ENCODE results near the gene FAM25G. TPM values are rescaled to one million over a fixed set of nuclear protein-coding genes. Genes with fewer than 3 reads are reported as not detected.
A peak's percentile ranks its signal among the peaks of the same experiment; 100 is the strongest.

The FAM25G gene
- polyA plus RNA-seq, 1 of the 3 experiments (the other 2 are of a cell fraction): not detected

DNA sequence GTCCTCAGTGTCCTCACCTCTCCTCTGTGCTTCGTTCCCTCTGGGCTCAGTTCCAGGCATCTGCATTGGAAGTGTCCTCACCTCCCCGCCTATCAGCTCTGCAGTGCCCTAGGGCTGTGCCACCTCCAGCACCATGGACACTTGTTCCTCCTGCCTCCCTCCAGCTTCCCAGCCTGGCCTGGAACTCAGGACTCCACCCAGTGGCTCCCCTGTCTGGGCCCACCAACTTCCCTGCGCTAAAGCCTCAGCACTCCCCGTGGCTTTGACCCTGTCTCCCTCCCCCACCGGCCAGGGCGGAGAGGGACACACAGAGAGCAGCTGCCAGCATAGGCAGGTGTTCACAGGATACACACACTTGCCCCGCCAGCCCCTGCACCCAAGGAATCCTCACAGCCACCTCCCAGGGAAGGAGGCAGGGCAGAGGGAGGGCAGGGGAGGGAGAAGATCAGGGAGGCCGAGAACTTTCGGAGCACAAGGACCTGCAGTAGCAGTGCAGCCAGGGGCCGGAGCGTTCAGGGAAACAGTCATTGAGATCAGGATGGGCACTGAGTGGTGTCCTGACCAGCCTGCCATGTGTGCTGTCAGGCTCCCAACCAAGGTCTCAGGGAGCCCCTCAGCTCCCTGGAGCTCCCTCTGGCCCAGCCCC is 38.9 kb downstream of the FAM25G start:
- no peaks in the 10 kb centered on the region for H4K20me1 ChIP-seq (ENCODE audit: insufficient read depth)
- WGBS (ENCODE audit: low lambda C conversion rate): 71% methylated on average over 8 of the region's 11 CpGs
- no peak overlapping the region for H3K9ac ChIP-seq
- peak; percentile 30 for DNase-seq
- H2AFZ ChIP-seq (ENCODE audit: low read depth): no peak overlapping the region
- ChIA-PET POLR2A (interaction anchor here (0.6 kb wide), 1 partner anchor 47 kb away, joined by 5 read pairs; no protein-coding TSS in a partner anchor), CTCF (no interaction called here)
- no peak overlapping the region for H3K27ac ChIP-seq (ENCODE audit: low read depth in 2 of 2, low read length in 1 of 2)
- no peaks in the 10 kb centered on the region for H3K79me2 ChIP-seq (ENCODE audit: insufficient read depth)
- H3K9me3 ChIP-seq: no peaks in the 10 kb centered on the region
- H3K4me1 ChIP-seq (ENCODE audit: control insufficient read depth in 1 of 2, insufficient read depth in 2 of 2, low read depth in 1 of 2, low read length in 1 of 2): peaks cover 0 to 11% of the 10 kb centered on the region in 2 experiments; a peak in 1 of 4 replicates
- TF ChIP-seq, protein P1, sequence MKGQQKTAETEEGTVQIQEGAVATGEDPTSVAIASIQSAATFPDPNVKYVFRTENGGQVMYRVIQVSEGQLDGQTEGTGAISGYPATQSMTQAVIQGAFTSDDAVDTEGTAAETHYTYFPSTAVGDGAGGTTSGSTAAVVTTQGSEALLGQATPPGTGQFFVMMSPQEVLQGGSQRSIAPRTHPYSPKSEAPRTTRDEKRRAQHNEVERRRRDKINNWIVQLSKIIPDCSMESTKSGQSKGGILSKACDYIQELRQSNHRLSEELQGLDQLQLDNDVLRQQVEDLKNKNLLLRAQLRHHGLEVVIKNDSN (IDR thresholded peaks at IDR 0.05; ENCODE audit: borderline replicate concordance, low read depth): no peak
- no peak for TF ChIP-seq RXRA (IDR thresholded peaks at IDR 0.05; ENCODE audit: borderline replicate concordance, low read depth)
- TF ChIP-seq, protein P2, sequence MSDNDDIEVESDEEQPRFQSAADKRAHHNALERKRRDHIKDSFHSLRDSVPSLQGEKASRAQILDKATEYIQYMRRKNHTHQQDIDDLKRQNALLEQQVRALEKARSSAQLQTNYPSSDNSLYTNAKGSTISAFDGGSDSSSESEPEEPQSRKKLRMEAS (IDR thresholded peaks at IDR 0.05; ENCODE audit: low read depth): no peak
- TF ChIP-seq TCF12 (IDR thresholded peaks at IDR 0.05): no peak
- no peak for TF ChIP-seq SMC3 (IDR thresholded peaks at IDR 0.05; ENCODE audit: low read depth, low read length)
- TF ChIP-seq FOSL2 (IDR thresholded peaks at IDR 0.05; ENCODE audit: borderline replicate concordance, low read depth): no peak
- no peak for TF ChIP-seq EZH2phosphoT487 (IDR thresholded peaks at IDR 0.05; ENCODE audit: borderline replicate concordance, low read depth)
- no peak for TF ChIP-seq RCOR1 (IDR thresholded peaks at IDR 0.05; ENCODE audit: low read length)
- TF ChIP-seq TAF1 (IDR thresholded peaks at IDR 0.05; ENCODE audit: borderline replicate concordance, low read depth, low read length): no peak
- TF ChIP-seq TEAD4 (IDR thresholded peaks at IDR 0.05; ENCODE audit: borderline replicate concordance, insufficient read depth): no peak
- TF ChIP-seq, protein P3, sequence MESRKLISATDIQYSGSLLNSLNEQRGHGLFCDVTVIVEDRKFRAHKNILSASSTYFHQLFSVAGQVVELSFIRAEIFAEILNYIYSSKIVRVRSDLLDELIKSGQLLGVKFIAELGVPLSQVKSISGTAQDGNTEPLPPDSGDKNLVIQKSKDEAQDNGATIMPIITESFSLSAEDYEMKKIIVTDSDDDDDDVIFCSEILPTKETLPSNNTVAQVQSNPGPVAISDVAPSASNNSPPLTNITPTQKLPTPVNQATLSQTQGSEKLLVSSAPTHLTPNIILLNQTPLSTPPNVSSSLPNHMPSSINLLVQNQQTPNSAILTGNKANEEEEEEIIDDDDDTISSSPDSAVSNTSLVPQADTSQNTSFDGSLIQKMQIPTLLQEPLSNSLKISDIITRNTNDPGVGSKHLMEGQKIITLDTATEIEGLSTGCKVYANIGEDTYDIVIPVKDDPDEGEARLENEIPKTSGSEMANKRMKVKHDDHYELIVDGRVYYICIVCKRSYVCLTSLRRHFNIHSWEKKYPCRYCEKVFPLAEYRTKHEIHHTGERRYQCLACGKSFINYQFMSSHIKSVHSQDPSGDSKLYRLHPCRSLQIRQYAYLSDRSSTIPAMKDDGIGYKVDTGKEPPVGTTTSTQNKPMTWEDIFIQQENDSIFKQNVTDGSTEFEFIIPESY (IDR thresholded peaks at IDR 0.05; ENCODE audit: borderline replicate concordance, low read depth): no peak
- TF ChIP-seq, protein P4, sequence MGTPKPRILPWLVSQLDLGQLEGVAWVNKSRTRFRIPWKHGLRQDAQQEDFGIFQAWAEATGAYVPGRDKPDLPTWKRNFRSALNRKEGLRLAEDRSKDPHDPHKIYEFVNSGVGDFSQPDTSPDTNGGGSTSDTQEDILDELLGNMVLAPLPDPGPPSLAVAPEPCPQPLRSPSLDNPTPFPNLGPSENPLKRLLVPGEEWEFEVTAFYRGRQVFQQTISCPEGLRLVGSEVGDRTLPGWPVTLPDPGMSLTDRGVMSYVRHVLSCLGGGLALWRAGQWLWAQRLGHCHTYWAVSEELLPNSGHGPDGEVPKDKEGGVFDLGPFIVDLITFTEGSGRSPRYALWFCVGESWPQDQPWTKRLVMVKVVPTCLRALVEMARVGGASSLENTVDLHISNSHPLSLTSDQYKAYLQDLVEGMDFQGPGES (IDR thresholded peaks at IDR 0.05; ENCODE audit: low read depth, low read length): no peak
- no peak for TF ChIP-seq YY1 (IDR thresholded peaks at IDR 0.05; ENCODE audit: low read depth)
- TF ChIP-seq NFIC (IDR thresholded peaks at IDR 0.05; ENCODE audit: borderline replicate concordance): no peak
- no peak for TF ChIP-seq NRF1 (IDR thresholded peaks at IDR 0.05; ENCODE audit: low read depth, low read length)
- TF ChIP-seq MXI1 (IDR thresholded peaks at IDR 0.05; ENCODE audit: low read depth, low read length): no peak
- TF ChIP-seq MEF2A (IDR thresholded peaks at IDR 0.05; ENCODE audit: borderline replicate concordance, low read depth): no peak
- TF ChIP-seq, protein P5, sequence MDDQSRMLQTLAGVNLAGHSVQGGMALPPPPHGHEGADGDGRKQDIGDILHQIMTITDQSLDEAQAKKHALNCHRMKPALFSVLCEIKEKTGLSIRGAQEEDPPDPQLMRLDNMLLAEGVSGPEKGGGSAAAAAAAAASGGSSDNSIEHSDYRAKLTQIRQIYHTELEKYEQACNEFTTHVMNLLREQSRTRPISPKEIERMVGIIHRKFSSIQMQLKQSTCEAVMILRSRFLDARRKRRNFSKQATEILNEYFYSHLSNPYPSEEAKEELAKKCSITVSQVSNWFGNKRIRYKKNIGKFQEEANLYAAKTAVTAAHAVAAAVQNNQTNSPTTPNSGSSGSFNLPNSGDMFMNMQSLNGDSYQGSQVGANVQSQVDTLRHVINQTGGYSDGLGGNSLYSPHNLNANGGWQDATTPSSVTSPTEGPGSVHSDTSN (IDR thresholded peaks at IDR 0.05): no peak
- TF ChIP-seq RAD21 (IDR thresholded peaks at IDR 0.05; ENCODE audit: low read length): no peak
- TF ChIP-seq ELF1 (IDR thresholded peaks at IDR 0.05): no peak
- H3K27me3 ChIP-seq (ENCODE audit: insufficient read depth): no peaks in the 10 kb centered on the region
- no peaks in the 10 kb centered on the region for H3K9me2 ChIP-seq
- no peak overlapping the region for H3K4me3 ChIP-seq (ENCODE audit: low read depth in 2 of 2, low read length in 1 of 2)
- H3K36me3 ChIP-seq (replicated peaks in 1 of 2; ENCODE audit: control insufficient read depth in 1 of 2, insufficient read depth in 2 of 2, low read length in 1 of 2): no peaks in the 10 kb centered on the region
- no peak overlapping the region for H3K4me2 ChIP-seq
- H3F3A ChIP-seq (replicated peaks; ENCODE audit: insufficient read depth): no peaks in the 10 kb centered on the region

Data from SK-N-SH (cell line).